Activated naive CD8-positive, alpha-beta T cell (primary cell): Measurements from ENCODE around the gene GAB3.
"Not testable (repeated sequence)": the region's sequence is repeated elsewhere in the genome, so short reads cannot be mapped to it uniquely, and the experiment has no call there.

Experiments
- H3K27ac Mint-ChIP-seq: one replicate; pipeline ENCODE4 v1.8.0; 2021; ENCODE audit warnings: mixed read lengths
- H3K27me3 Mint-ChIP-seq: one replicate; pipeline ENCODE4 v1.8.0; 2021; ENCODE audit warnings: mixed read lengths
- H3K36me3 Mint-ChIP-seq: one replicate; pipeline ENCODE4 v1.8.0; 2021; ENCODE audit warnings: mixed read lengths
- H3K4me1 Mint-ChIP-seq: one replicate; pipeline ENCODE4 v1.8.0; 2021; ENCODE audit warnings: low read depth, mixed read lengths
- H3K4me3 Mint-ChIP-seq: one replicate; pipeline ENCODE4 v1.8.0; 2021; ENCODE audit warnings: mild to moderate bottlenecking, mixed read lengths
- H3K9me3 Mint-ChIP-seq: one replicate; pipeline ENCODE4 v1.8.0; 2021; ENCODE audit warnings: low read depth, mixed read lengths

GAB3 gene

DNA sequence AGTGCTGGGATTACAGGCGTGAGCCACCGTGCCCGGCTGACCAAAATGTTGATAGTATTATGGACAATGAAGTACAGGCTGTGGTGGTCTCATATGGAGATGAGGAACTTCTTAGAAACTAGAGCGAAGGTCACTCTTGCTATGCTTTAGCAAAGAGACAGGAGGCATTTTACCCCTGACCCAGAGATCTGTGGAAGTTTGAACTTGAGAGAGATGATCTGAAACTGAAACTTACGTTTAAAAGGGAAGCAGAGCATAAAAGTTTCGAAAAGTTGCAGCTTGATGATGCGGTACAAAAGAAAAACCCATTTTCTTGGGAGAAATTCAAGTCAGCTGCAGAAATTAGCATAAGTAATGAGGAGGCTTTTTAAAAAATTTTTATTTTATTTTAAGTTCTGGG lies 89.0 kb downstream of the GAB3 start:
- Mint-ChIP-seq H3K27ac (no peak overlapping the region), H3K9me3 (no peaks in the 10 kb centered on the region), H3K27me3 (no peaks in the 10 kb centered on the region), H3K4me3 (no peak overlapping the region), H3K36me3 (no peaks in the 10 kb centered on the region), H3K4me1 (no peaks in the 10 kb centered on the region)

DNA sequence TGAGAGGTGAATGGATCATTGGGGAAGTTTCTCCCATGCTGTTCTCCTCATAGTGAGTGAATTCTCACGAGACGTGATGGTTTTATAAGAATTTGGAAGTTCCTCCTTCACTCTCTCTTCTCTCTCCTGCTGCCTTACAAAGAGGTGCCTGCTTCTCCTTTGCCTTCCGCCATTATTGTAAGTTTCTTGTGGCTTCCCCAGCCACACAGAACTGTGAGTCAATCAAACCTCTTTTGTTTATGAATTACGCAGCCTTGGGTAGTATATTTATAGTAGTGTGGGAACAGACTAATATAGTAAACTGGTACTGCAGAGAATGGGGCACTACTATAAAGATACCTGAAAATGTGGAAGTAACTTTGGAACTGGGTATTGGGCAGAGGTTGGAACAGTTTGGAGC lies 89.7 kb downstream of the GAB3 start:
- Mint-ChIP-seq H3K27ac (no peak overlapping the region), H3K36me3 (no peaks in the 10 kb centered on the region), H3K27me3 (no peaks in the 10 kb centered on the region), H3K4me1 (no peaks in the 10 kb centered on the region), H3K4me3 (no peak overlapping the region), H3K9me3 (no peaks in the 10 kb centered on the region)

DNA sequence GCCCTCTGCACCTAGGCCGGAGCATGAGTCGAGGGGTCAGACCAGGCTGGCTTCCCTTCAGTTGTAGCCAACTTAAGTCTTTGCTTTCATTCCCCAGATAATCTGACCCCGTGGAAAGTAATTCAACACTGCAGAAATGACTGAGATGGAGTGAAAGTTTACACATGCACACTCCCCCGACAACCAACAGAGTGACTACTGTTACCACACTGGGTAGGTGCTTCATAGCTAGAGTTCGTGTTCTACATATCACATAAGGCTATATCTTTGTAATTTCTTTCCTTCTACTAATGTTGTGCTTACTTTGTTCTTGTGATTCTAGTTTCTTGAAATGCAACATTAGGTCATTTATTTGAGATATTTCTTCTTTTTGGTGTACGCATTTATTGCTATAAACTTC lies 90.3 kb downstream of the GAB3 start:
- Mint-ChIP-seq H3K27me3 (no peaks in the 10 kb centered on the region), H3K9me3 (no peaks in the 10 kb centered on the region), H3K36me3 (no peaks in the 10 kb centered on the region), H3K4me1 (no peaks in the 10 kb centered on the region), H3K27ac (no peak overlapping the region), H3K4me3 (no peak overlapping the region)

DNA sequence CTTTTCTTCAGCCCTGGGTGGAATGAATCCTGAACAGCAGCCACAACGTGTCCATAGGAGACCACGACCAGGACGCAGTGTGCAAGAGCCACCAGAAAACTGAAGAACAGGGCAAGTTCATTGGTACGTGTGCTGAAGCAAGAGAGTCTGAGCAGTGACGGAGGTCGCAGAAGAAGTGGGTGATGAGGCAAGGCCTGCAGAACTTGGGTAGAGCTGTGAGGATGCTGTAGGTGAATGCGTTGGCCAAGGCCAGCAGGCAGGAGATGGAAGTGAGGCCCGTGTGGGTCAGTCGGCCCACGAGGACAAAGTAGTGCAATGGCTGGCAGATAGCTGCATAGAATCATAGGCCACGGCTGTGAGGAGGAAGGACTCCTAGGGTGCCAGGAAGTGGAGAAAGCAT lies 91.9 kb downstream of the GAB3 start:
- no peak overlapping the region for H3K27ac Mint-ChIP-seq
- no peak overlapping the region for H3K4me3 Mint-ChIP-seq
- no peaks in the 10 kb centered on the region for H3K9me3 Mint-ChIP-seq
- no peaks in the 10 kb centered on the region for H3K36me3 Mint-ChIP-seq
- no peaks in the 10 kb centered on the region for H3K4me1 Mint-ChIP-seq
- no peaks in the 10 kb centered on the region for H3K27me3 Mint-ChIP-seq

DNA sequence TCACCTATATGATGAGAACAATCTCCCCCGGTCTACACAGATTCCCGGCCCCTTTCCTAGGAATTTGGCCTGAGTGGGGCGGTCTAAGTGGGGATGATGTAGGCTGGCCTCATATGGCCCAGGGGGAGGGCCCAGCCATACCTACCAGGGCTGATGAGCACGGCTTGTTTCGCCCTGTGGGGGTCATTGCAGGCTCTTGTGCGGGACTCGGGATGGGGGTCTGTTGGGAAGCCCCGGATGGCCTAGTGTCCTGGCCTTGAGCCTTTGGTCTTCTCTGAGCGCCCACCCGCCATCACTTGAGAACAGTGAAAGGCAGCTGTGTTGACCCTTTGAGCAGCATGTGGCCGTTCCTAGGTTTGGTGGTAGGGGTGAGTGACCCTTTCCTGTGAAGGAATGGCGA lies 92.7 kb downstream of the GAB3 start:
- Mint-ChIP-seq H3K36me3 (no peaks in the 10 kb centered on the region), H3K9me3 (no peaks in the 10 kb centered on the region), H3K27me3 (no peaks in the 10 kb centered on the region), H3K27ac (no peak overlapping the region), H3K4me3 (no peak overlapping the region), H3K4me1 (no peaks in the 10 kb centered on the region)

- Mint-ChIP-seq H3K27ac (no peak overlapping the region), H3K4me3 (no peak overlapping the region), H3K27me3 (no peaks in the 10 kb centered on the region), H3K4me1 (no peaks in the 10 kb centered on the region), H3K36me3 (no peaks in the 10 kb centered on the region), H3K9me3 (no peaks in the 10 kb centered on the region)
Measured at GRCh38 chrX:154657226-154657805, 93.6 kb downstream of the GAB3 start.

DNA sequence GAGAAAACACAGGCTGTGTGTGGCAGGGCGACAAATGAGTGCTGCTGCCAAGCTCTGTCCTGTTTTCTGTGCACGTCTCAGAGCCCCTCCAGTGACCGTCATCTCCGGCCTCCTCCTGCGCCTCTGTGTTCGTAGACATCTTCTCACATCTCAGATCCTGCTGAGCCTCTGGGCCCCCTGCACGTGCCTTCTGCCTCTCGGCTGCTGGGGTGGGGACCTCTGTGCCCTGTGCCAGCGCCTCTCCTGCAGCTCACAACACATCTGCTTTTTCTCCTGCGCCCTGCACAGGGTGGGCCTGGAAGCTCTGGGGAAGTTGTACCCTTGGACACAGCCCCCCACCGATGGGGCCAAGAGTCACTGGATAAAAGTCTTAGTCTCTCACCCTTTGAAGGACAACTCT lies 95.1 kb downstream of the GAB3 start:
- Mint-ChIP-seq H3K27me3 (no peaks in the 10 kb centered on the region), H3K4me1 (no peaks in the 10 kb centered on the region), H3K36me3 (no peaks in the 10 kb centered on the region), H3K27ac (no peak overlapping the region), H3K9me3 (no peaks in the 10 kb centered on the region), H3K4me3 (no peak overlapping the region)

GRCh38 chrX:154655346-154655745 lies 95.5 kb downstream of the GAB3 start:
- no peaks in the 10 kb centered on the region for H3K27me3 Mint-ChIP-seq
- H3K27ac Mint-ChIP-seq: no peak overlapping the region
- H3K4me3 Mint-ChIP-seq: no peak overlapping the region
- H3K4me1 Mint-ChIP-seq: no peaks in the 10 kb centered on the region
- H3K36me3 Mint-ChIP-seq: no peaks in the 10 kb centered on the region
- no peaks in the 10 kb centered on the region for H3K9me3 Mint-ChIP-seq

DNA sequence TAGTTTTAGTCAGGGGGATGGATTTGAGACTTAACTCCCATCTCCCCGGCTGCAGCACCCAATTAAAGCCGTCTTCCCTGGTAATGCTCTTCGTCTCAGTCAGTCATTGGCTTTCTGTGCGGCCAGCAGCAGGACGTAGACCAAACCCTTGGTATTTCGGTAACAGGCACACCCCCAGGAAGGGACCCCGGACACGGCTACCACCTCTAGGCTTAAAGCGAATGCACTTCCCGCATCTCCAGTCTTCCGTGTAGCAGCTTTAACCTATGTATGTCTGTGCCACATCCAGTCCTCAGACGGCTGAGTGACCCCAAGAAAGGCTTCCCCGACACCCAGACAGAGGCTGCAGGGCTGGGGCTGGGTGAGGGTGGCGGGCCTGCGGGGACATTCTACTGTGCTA lies 96.0 kb downstream of the GAB3 start:
- no peaks in the 10 kb centered on the region for H3K36me3 Mint-ChIP-seq
- no peaks in the 10 kb centered on the region for H3K4me1 Mint-ChIP-seq
- H3K27ac Mint-ChIP-seq: no peak overlapping the region
- no peak overlapping the region for H3K4me3 Mint-ChIP-seq
- H3K9me3 Mint-ChIP-seq: no peaks in the 10 kb centered on the region
- no peaks in the 10 kb centered on the region for H3K27me3 Mint-ChIP-seq

DNA sequence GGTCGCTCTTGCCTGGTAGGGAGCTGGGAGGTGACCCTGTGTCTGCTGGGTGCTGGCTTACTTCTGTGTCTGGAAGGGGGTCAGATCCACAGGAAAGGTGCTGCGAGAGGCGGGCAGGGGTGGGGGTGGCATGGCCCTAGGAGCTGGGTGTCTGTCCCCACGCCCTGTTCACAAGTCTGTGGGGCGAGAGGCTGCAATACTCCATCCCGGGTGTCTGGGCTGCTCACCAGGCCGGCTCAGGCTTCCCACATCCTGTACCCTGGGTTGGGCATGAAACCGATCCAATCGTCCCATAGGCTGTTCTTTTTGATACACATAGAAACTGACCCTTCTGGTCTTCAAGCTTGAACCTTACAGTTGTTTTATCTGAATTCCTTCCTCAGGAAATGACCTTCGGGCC lies 96.5 kb downstream of the GAB3 start:
- Mint-ChIP-seq H3K36me3 (no peaks in the 10 kb centered on the region), H3K4me1 (no peaks in the 10 kb centered on the region), H3K4me3 (no peak overlapping the region), H3K9me3 (no peaks in the 10 kb centered on the region), H3K27ac (no peak overlapping the region), H3K27me3 (no peaks in the 10 kb centered on the region)

- H3K9me3 Mint-ChIP-seq, H3K36me3 Mint-ChIP-seq, H3K27ac Mint-ChIP-seq, H3K4me1 Mint-ChIP-seq, H3K27me3 Mint-ChIP-seq, H3K4me3 Mint-ChIP-seq: not testable (repeated sequence)
Measured at GRCh38 chrX:154653413-154653812, 97.5 kb downstream of the GAB3 start, which contains the start of gene CTAG2. Gene CTAG2 (minus strand): TSS chrX:154653579. CDS start chrX:154653515, 64 bp downstream.

- Mint-ChIP-seq H3K4me1 (no peaks in the 10 kb centered on the region), H3K27me3 (no peaks in the 10 kb centered on the region), H3K27ac (no peak overlapping the region), H3K36me3 (no peaks in the 10 kb centered on the region), H3K9me3 (no peaks in the 10 kb centered on the region), H3K4me3 (no peak overlapping the region)
Measured at GRCh38 chrX:154653048-154653401, 97.9 kb downstream of the GAB3 start.

DNA sequence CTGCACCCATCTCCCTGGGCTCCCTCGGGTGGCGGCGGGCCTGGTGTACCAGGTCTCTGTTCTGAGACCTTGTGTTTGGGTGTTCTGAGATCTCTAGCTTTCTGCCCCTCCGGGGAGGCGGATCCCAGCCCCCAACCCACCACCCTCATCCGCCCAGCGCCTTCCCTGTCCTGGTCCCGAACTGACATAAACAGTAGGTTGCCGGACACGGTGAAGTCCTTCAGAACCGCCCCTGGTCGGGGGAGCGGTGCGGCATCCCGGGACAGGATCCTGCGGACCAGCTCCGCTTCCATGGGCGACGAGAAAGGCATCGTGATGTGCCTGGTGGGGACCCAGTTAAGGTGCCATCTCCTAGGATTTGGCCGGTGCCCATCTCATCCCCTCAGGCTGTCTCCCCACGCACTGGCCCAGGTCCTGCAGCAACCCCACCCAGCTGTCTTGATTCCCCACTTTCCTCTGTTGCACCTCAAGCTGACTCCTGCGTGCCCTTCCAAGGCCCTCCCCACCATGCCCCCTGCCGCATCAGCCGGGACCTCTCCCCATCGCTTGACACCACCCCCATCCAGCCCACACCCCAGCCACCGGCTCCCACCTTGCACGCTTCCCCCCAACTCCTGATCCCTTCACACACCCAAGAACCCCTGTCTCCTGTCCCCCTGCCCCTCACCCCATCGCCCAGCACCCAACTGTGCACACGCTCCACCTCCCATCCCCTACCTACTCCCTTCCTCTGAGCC lies 98.4 kb downstream of the GAB3 start:
- H3K9me3 Mint-ChIP-seq: no peaks in the 10 kb centered on the region
- H3K36me3 Mint-ChIP-seq: no peaks in the 10 kb centered on the region
- no peaks in the 10 kb centered on the region for H3K27me3 Mint-ChIP-seq
- H3K4me1 Mint-ChIP-seq: no peaks in the 10 kb centered on the region
- H3K4me3 Mint-ChIP-seq: no peak overlapping the region
- no peak overlapping the region for H3K27ac Mint-ChIP-seq

DNA sequence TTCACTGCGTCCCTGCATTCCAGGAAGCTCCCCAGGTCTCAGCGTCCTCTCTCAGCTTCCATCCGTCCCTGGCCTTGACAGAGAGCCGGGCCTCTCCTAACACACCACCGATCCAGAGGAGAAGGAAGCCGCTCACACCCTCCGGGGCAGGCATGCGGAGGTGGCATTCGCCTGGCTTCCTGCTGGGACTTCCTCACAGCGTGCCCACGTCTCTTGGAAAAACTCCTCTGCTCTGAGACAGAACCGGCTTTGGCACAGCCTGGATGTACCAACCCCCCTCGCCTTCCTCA lies 100.7 kb downstream of the GAB3 start:
- Mint-ChIP-seq H3K27me3 (no peaks in the 10 kb centered on the region), H3K4me1 (no peaks in the 10 kb centered on the region), H3K27ac (no peak overlapping the region), H3K36me3 (no peaks in the 10 kb centered on the region), H3K4me3 (no peak overlapping the region), H3K9me3 (no peaks in the 10 kb centered on the region)

- no peaks in the 10 kb centered on the region for H3K9me3 Mint-ChIP-seq
- no peaks in the 10 kb centered on the region for H3K36me3 Mint-ChIP-seq
- no peak overlapping the region for H3K27ac Mint-ChIP-seq
- H3K4me1 Mint-ChIP-seq: no peaks in the 10 kb centered on the region
- H3K27me3 Mint-ChIP-seq: no peaks in the 10 kb centered on the region
- no peak overlapping the region for H3K4me3 Mint-ChIP-seq
Measured at GRCh38 chrX:154649503-154650220, 101.2 kb downstream of the GAB3 start.

- H3K36me3 Mint-ChIP-seq: no peaks in the 10 kb centered on the region
- H3K27me3 Mint-ChIP-seq: no peaks in the 10 kb centered on the region
- H3K4me3 Mint-ChIP-seq: no peak overlapping the region
- no peaks in the 10 kb centered on the region for H3K4me1 Mint-ChIP-seq
- no peak overlapping the region for H3K27ac Mint-ChIP-seq
- H3K9me3 Mint-ChIP-seq: no peaks in the 10 kb centered on the region
Measured at GRCh38 chrX:154648931-154649330, 101.9 kb downstream of the GAB3 start.
